ENCODE results near the gene PPT2. TPM values are rescaled to one million over a fixed set of nuclear protein-coding genes. Genes with fewer than 3 reads are reported as not detected.

The PPT2 gene
- total and polyA plus RNA-seq, 2 of the 13 experiments (the other 11 are each of a cell fraction or from before 2014, with no cell fraction given) = 39.2 to 61.8 TPM

GRCh38 chr6:32127717-32128592 is 26.0 kb upstream of the PPT2 start, which contains the start of gene ATF6B (continued):
- TF ChIP-seq ZNF451 (CRISPR knock-in tag; IDR thresholded peaks at IDR 0.05) = 0 out of 2 replicates have a peak, but pooled peaks have one; percentile 59
- TF ChIP-seq NFATC3 (CRISPR knock-in tag; IDR thresholded peaks at IDR 0.05) = 0 out of 2 replicates have a peak, but pooled peaks have one; percentile 67
- TF ChIP-seq ZBTB40 (IDR thresholded peaks at IDR 0.05) = no peak
- peak; percentile 44; the same call in 1 of the 2 replicates for TF ChIP-seq ZBTB40 (CRISPR knock-in tag; IDR thresholded peaks at IDR 0.05)
- peak; percentile 66 for TF ChIP-seq RBFOX2 (IDR thresholded peaks at IDR 0.05; ENCODE audit: low read depth, low read length)
- 0 out of 2 replicates have a peak, but pooled peaks have one; percentile 20 for TF ChIP-seq TFDP2 (CRISPR knock-in tag; IDR thresholded peaks at IDR 0.05)
- 0 out of 2 replicates have a peak, but pooled peaks have one; percentile 66 for TF ChIP-seq ZSCAN31 (CRISPR knock-in tag; IDR thresholded peaks at IDR 0.05; ENCODE audit: low read depth)
- peak; percentile 91 for TF ChIP-seq POLR2G (IDR thresholded peaks at IDR 0.05; ENCODE audit: low read depth, low read length)
- TF ChIP-seq, protein P1, sequence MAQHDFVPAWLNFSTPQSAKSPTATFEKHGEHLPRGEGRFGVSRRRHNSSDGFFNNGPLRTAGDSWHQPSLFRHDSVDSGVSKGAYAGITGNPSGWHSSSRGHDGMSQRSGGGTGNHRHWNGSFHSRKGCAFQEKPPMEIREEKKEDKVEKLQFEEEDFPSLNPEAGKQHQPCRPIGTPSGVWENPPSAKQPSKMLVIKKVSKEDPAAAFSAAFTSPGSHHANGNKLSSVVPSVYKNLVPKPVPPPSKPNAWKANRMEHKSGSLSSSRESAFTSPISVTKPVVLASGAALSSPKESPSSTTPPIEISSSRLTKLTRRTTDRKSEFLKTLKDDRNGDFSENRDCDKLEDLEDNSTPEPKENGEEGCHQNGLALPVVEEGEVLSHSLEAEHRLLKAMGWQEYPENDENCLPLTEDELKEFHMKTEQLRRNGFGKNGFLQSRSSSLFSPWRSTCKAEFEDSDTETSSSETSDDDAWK (CRISPR knock-in tag; IDR thresholded peaks at IDR 0.05) = no peak
- TF ChIP-seq MXD3 (CRISPR knock-in tag; IDR thresholded peaks at IDR 0.05) = no peak
- no peak for TF ChIP-seq ZNF136 (CRISPR knock-in tag; IDR thresholded peaks at IDR 0.05; ENCODE audit: low read depth)
- TF ChIP-seq, protein P2, sequence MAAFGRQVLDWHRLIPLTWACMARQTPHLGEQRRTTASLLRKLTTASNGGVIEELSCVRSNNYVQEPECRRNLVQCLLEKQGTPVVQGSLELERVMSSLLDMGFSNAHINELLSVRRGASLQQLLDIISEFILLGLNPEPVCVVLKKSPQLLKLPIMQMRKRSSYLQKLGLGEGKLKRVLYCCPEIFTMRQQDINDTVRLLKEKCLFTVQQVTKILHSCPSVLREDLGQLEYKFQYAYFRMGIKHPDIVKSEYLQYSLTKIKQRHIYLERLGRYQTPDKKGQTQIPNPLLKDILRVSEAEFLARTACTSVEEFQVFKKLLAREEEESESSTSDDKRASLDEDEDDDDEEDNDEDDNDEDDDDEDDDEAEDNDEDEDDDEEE (CRISPR knock-in tag; IDR thresholded peaks at IDR 0.05) = peak; percentile 80; the same call in 1 of the 2 replicates
- no peak for TF ChIP-seq ZNF354B (CRISPR knock-in tag; IDR thresholded peaks at IDR 0.05)
- TF ChIP-seq RXRA (CRISPR knock-in tag; IDR thresholded peaks at IDR 0.05) = no peak
- TF ChIP-seq MEIS2 (CRISPR knock-in tag; IDR thresholded peaks at IDR 0.05) = 0 out of 2 replicates have a peak, but pooled peaks have one; percentile 26
